ENCODE measurements around the gene GPR37L1. TPM values are rescaled to one million over a fixed set of nuclear protein-coding genes. Genes with fewer than 3 reads are reported as not detected.
A peak's percentile ranks its signal among the peaks of the same experiment; 100 is the strongest.

The GPR37L1 gene
- total and polyA plus RNA-seq, 10 of the 15 experiments (the other 5 are each of a cell fraction or from before 2014, with no cell fraction given): under 0.01 to 0.08 (median 0.02) TPM; not detected in 5

GRCh38 chr1:202163281-202164270 lies 40.9 kb downstream of the GPR37L1 start:
- no peak overlapping the region for H3K4me3 ChIP-seq
- ChIA-PET SMC1A (ENCODE audit: uncharacterized antibody, unreplicated experiment) (interaction anchor here (1.2 to 2.0 kb wide), 4 partner anchors 9 to 179 kb away, joined by 3 to 5 read pairs (median 4); partner anchors contain the start of gene UBE2T), RAD21 (ENCODE audit: unreplicated experiment) (interaction anchor here (0.6 to 2.4 kb wide), 5 partner anchors 8 to 843 kb away, joined by 3 to 12 read pairs (median 5); no protein-coding TSS in a partner anchor), POLR2A (interaction anchor here (0.5 to 1.6 kb wide), 2 partner anchors 9 to 16 kb away, joined by 3 to 5 read pairs; no protein-coding TSS in a partner anchor), CTCF (interaction anchor here (0.7 to 9.2 kb wide), 9 partner anchors 8 to 682 kb away, joined by 3 to 171 read pairs (median 9); no protein-coding TSS in a partner anchor)
- H3K27me3 ChIP-seq (replicated peaks in 1 of 2; ENCODE audit: control insufficient read depth in 2 of 2, insufficient read depth in 2 of 2, low read length in 1 of 2): no peaks in the 10 kb centered on the region
- 81% methylated on average over 12 of the region's 12 CpGs for WGBS (ENCODE audit: insufficient coverage, insufficient replicate concordance, low lambda C conversion rate, missing lambda C conversion rate)
- H3K4me1 ChIP-seq (ENCODE audit: control insufficient read depth, insufficient read depth, low read length): peaks cover 63% of the 10 kb centered on the region
- ATAC-seq: no peak
- H3K79me2 ChIP-seq (ENCODE audit: control insufficient read depth, insufficient read depth, low read length): peaks cover 29% of the 10 kb centered on the region
- peak overlapping the region; percentile 97; the same call in 1 of the 2 replicates for H3K27ac ChIP-seq (ENCODE audit: control insufficient read depth, insufficient read depth)
- H3K4me2 ChIP-seq (ENCODE audit: control insufficient read depth, insufficient read depth): peak overlapping the region; percentile 100
- no peaks in the 10 kb centered on the region for H3K36me3 ChIP-seq (ENCODE audit: control insufficient read depth in 2 of 2, insufficient read depth in 2 of 2, low read length in 1 of 2)
- in situ Hi-C loops (cut with MboI): no loop called here
- H2AFZ ChIP-seq (ENCODE audit: control insufficient read depth, low read depth, low read length): no peak overlapping the region
- H3K9ac ChIP-seq (ENCODE audit: control insufficient read depth, insufficient read depth, low read length): no peak overlapping the region
- TF ChIP-seq MTA2 (IDR thresholded peaks at IDR 0.05; ENCODE audit: low read depth): no peak
- no peak for TF ChIP-seq LARP7 (IDR thresholded peaks at IDR 0.05)
- no peak for TF ChIP-seq ATF7 (IDR thresholded peaks at IDR 0.05; ENCODE audit: low read depth)
- TF ChIP-seq SREBF2 (IDR thresholded peaks at IDR 0.05; ENCODE audit: low read length): no peak
- BruUV-seq (replicated peaks): no TSS peak
- no peaks in the 10 kb centered on the region for H3K9me3 ChIP-seq (replicated peaks; ENCODE audit: control insufficient read depth, insufficient read depth, low read length)
- no peak for FAIRE-seq
- H4K20me1 ChIP-seq (ENCODE audit: control insufficient read depth, insufficient read depth): no peaks in the 10 kb centered on the region
- intact Hi-C loops (cut with micrococcal nuclease; ENCODE audit: unreplicated experiment): no loop called here
- DNase-seq (ENCODE audit: low read depth, low spot score): no peak
